ENCODE results near the gene ERO1B.

The ERO1B gene

GRCh38 chr1:236280438-236281197 is 1.1 kb downstream of the ERO1B start:
- no peak for DNase-seq (ENCODE audit: extremely low read depth, low read depth)
- peak overlapping the region; percentile 78 for H3K4me3 ChIP-seq (replicated peaks; ENCODE audit: low read depth, low read length)
- no peak for TF ChIP-seq CTCF (IDR thresholded peaks at IDR 0.05; ENCODE audit: low read depth, low read length, missing control alignments)

- no peak overlapping the region for H3K4me3 ChIP-seq (replicated peaks; ENCODE audit: low read depth, low read length)
- no peak for DNase-seq (ENCODE audit: extremely low read depth, low read depth)
- no peak for TF ChIP-seq CTCF (IDR thresholded peaks at IDR 0.05; ENCODE audit: low read depth, low read length, missing control alignments)
Observed at GRCh38 chr1:236275586-236275985, 6.2 kb downstream of the ERO1B start.

- H3K4me3 ChIP-seq (replicated peaks; ENCODE audit: low read depth, low read length), result no peak overlapping the region
Observed at GRCh38 chr1:236275061-236275460, 6.7 kb downstream of the ERO1B start.

GRCh38 chr1:236273358-236273757 is 8.4 kb downstream of the ERO1B start:
- TF ChIP-seq CTCF (IDR thresholded peaks at IDR 0.05; ENCODE audit: low read depth, low read length, missing control alignments), result no peak
- no peak for DNase-seq (ENCODE audit: extremely low read depth, low read depth)
- H3K4me3 ChIP-seq (replicated peaks; ENCODE audit: low read depth, low read length), result no peak overlapping the region

More at GRCh38 chr1:236275061-236275460, 6.7 kb downstream of the ERO1B start:
- no peak for TF ChIP-seq CTCF (IDR thresholded peaks at IDR 0.05; ENCODE audit: low read depth, low read length, missing control alignments)
- no peak for DNase-seq (ENCODE audit: extremely low read depth, low read depth)

- TF ChIP-seq CTCF (IDR thresholded peaks at IDR 0.05; ENCODE audit: low read depth, low read length, missing control alignments), result no peak
- no peak overlapping the region for H3K4me3 ChIP-seq (replicated peaks; ENCODE audit: low read depth, low read length)
- DNase-seq (ENCODE audit: extremely low read depth, low read depth), result no peak
Observed at GRCh38 chr1:236269439-236269838, 12.3 kb downstream of the ERO1B start.

- no peak for DNase-seq (ENCODE audit: extremely low read depth, low read depth)
- no peak for TF ChIP-seq CTCF (IDR thresholded peaks at IDR 0.05; ENCODE audit: low read depth, low read length, missing control alignments)
Observed at GRCh38 chr1:236261898-236262297, 19.9 kb downstream of the ERO1B start.

GRCh38 chr1:236261033-236261432 is 20.7 kb downstream of the ERO1B start:
- no peak for TF ChIP-seq CTCF (IDR thresholded peaks at IDR 0.05; ENCODE audit: low read depth, low read length, missing control alignments)
- no peak for DNase-seq (ENCODE audit: extremely low read depth, low read depth)
- H3K4me3 ChIP-seq (replicated peaks; ENCODE audit: low read depth, low read length), result no peak overlapping the region

More at GRCh38 chr1:236261898-236262297, 19.9 kb downstream of the ERO1B start:
- H3K4me3 ChIP-seq (replicated peaks; ENCODE audit: low read depth, low read length), result no peak overlapping the region

Measured in HFF-Myc (cell line).